Measurements from ENCODE around the gene SHB.

DNA sequence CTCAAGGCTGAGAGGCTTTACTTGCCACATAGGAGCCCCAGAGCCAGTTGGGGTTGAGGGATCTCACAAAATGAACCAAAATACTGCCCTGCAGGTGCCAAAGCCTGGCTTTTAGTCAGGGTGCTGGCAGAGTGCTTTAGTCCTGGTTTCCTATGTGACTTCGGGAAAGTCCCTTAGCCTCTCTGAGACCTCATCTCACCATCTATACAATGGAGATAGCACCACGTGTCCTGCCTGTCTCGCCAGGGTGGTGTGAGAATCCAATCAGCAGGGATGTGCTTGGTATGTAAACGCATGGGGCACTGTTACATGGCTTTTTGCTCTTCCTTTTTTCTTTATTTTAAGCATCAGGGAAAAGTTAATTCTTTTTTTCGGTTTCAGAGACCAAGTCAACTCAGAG is 68.3 kb downstream of the SHB start:
- TF ChIP-seq CTCF (IDR thresholded peaks at IDR 0.05), result no peak
- no peak for TF ChIP-seq POLR2A (IDR thresholded peaks at IDR 0.05)
